Hematopoietic multipotent progenitor cell treated with erythropoietin and hydrocortisone succinate and interleukin-3 and kit ligand, for 8 days (in vitro differentiated cells): ENCODE results near the gene TSEN54.
"Not testable (repeated sequence)": the region's sequence is repeated elsewhere in the genome, so short reads cannot be mapped to it uniquely, and the experiment has no call there.

Experiments
- DNase-seq: peaks from one replicate; pipeline ENCODE4 v3.0.0-alpha.2; 2015

Gene TSEN54

DNA sequence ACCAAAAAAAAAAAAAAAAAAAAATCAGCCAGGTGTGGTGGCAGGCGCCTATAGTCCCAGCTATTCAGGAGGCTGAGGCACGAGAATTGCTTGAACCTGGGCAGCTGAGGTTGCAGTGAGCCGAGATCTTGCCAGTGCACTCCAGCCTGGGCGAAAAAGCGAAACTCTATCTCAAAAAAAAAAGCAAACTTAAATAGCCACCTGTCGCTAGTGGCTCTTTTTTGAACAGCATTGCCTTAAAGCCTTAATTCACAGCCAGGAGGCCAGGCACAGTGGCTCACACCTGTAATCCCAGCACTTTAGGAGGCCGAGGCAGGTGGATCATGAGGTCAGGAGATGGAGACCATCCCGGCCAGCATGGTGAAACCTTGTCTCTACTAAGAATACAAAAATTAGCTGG, 4.1 kb downstream of the TSEN54 start:
- not testable (repeated sequence) for DNase-seq

DNA sequence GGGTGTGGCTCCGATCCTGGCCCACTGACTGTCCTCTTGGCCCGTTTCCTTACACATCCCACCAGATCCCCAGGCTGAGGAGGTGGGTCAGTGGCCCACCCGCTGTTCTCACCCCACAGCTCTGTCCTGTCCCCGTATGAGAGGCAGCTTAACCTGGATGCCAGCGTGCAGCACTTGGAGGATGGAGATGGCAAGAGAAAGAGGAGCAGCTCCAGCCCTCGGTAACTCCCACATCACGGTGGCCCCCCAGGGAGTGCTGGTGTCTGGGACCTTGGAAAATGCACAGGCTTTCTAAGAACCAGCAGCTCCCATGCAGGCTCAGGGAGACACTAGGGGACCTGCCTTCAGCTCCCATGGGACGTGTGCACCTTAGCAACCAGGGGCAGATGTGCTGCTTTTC, 5.0 kb downstream of the TSEN54 start:
- no peak for DNase-seq

DNA sequence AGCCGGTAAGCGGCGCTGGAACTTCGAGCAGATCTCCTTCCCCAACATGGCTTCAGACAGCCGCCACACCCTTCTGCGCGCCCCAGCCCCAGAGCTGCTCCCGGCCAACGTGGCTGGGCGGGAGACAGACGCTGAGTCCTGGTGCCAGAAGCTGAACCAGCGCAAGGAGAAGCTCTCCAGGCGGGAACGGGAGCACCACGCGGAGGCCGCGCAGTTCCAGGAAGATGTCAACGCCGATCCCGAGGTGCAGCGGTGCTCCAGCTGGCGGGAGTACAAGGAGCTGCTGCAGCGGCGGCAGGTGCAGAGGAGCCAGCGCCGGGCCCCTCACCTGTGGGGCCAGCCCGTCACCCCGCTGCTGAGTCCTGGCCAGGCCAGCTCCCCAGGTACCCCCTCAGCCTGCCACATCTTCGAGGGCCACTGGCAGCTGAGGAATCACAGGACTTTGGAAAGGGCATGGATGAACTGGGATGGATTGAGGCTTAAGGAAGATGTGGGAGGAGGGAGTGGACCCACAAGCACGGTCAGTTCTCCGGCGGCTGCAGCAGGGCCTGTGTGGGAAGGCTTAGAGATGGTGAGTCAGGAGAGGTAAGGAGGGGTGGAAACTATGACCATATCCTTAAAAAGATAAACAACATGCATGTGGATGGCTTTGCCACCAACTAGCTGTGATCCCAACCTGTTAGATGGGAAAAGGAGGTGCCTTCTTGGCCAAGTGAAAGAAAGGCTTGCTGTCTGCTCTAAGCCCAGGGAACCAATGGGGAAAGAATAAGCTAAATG, 5.8 kb downstream of the TSEN54 start:
- DNase-seq: no peak

DNA sequence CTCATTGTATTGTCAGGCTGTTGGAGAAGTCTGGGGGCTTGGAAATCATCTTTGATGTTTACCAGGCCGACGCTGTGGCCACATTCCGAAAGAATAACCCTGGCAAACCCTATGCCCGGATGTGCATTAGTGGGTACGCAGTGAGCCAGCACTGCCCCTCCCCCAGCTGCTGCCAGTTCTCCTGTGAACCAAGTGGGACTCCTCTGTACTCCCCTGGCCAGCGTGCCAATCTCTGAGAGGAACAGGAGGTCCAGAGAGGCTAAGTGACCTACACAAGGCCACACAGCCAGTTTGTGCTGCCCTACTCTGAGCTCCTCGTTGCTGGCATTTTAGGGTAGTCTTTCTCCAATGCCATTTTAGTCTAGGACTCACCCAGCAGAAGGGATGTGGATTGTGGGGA, 7.3 kb downstream of the TSEN54 start:
- DNase-seq: no peak

DNA sequence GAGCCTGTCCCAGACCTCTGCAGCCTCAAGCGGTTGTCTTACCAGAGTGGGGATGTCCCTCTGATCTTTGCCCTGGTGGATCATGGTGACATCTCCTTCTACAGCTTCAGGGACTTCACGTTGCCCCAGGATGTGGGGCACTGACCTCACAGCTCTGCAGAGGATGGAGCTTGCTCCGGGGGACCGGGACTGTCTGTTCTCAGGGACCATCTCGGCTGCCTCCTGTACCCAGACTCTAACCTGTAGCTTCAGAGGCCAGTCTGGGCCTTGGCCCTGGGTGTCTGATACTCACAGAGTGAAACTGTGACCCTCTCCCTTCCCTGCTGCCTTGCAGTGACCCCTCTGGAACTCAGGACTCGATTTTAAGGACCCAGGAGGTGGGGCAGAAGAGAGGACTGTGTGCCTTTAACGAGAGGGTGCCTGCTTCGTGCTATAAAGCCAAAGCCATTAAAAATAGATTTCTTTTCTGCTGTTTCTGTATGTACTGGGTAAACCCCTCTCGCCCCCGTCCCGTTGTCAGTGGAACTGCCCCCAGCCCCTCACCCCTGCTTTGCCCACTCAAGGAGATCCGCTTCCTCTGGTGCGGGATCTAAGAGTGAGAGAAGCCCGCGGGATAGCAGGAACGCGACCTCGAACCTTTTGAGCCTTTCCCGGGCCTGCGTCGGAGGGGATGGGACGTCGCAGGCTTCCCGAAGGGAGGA, 8.1 kb downstream of the TSEN54 start:
- no peak for DNase-seq

DNA sequence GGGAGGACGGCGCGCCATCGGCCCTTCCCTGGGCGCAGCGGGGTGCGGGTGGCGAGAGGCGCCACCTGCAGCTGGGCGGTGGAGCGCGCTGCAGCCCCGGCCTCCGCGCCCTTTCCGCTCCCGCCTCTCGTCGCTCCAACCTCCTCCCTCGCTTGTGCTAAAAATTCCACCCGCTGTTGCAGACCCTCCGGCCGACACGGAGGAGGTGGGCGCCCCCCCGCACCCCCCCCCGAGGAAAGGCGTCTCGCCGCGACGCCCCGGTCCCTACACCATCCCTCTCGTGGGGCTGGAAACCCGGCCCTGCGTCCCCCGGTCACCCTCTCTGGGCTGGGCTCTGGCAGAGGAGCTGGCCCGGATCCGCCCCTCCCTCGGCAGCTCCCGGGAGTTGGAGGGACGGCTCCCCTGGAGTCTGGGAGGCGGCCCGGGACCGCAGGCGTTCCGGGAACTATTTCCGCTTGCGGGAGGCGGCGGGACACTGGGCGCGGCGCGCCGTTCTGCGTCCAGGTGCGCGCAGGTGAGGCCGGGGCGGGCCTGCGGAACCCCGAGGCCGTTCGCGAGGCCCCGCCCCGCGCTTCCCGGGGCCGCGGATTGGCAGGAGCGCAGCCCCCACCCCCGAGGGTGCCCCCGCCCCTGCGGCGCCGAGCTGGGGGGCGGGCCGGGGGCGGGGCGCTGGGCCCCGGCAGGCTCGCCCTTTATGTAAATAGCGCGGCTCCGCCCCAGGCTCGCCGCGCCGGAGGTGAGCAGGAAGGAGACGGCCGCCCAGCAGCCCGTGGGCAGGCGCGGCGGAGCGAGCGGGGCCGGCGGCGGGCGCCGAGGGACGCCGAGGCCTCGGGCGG, 8.9 kb downstream of the TSEN54 start, which contains the start of gene LLGL2:
TSS of gene LLGL2 (plus strand) at position 728 of the 836 bp plus-strand sequence. CDS start 17,730 bp downstream, outside the sequence.
- DNase-seq: peak; percentile 86

DNA sequence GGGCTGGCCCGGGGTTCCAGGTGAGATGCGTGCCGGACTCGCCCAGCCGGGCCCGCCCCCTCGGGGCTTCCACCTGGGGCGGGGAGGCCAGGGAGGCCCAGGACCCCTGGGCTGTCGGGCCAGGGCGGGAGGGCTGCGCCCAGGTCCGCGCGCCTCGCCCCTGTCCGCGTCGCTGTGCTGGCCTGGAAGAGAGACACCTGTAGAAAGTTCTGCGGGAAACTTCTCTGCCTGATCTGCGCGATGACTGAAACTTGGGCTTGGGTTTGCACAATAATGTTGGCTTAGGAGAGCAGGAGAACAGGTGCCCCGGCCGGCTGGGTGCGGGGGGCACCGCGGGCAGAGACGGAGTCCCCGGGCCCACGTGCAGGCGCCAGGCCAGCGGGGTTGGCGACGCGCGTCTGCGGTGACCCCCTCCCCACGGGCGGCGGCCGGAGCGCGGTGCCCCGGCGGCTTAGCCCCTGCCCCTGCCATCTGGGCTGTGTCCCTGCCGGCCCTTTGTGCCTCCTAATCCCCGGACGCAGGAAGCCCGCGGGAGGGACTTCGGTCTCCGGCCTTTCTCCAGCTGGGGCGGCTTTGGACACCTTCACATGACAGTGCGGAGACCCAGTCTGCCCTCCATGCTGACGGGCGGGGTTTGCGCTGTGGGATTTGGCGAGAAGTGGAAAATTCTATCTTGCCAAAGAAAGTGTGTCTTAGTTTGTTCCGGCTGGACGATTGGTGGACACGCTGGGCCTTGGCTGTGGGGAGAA, 9.7 kb downstream of the TSEN54 start:
- no peak for DNase-seq

DNA sequence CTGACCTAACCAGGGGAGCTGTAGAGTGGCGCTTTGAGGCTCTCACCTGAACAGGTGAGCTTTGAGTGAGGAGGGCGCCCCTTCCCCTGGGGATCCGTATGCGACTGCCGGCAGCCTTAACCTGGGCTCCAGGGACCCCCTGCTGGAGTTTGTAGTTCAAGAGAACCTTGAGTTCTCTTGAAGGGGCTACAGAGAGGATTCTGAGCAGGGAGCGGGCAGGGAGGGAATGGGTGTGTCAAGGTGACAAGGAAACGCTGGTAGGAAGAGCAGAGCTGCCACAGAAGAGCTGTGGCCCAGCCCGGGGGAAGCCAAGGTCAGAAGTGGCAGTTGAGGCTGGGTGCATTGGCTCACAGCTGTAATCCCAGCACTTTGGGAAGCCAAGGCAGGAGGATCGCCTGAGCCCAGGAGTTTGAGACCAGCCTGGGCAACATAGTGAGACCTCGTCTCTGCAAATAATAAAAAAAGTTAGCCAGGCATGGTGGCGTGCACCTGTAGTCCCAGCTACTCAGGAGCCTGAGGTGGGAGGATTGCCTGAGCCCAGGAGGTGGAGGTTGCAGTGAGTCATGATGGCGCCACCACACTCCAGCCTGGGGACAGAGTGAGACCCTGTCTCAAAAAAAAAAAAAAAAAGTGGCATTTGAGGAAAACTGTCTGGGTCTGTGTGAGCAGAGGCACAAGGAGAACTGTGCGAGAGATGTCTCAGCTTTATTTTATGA, 10.4 kb downstream of the TSEN54 start:
- DNase-seq: no peak

DNA sequence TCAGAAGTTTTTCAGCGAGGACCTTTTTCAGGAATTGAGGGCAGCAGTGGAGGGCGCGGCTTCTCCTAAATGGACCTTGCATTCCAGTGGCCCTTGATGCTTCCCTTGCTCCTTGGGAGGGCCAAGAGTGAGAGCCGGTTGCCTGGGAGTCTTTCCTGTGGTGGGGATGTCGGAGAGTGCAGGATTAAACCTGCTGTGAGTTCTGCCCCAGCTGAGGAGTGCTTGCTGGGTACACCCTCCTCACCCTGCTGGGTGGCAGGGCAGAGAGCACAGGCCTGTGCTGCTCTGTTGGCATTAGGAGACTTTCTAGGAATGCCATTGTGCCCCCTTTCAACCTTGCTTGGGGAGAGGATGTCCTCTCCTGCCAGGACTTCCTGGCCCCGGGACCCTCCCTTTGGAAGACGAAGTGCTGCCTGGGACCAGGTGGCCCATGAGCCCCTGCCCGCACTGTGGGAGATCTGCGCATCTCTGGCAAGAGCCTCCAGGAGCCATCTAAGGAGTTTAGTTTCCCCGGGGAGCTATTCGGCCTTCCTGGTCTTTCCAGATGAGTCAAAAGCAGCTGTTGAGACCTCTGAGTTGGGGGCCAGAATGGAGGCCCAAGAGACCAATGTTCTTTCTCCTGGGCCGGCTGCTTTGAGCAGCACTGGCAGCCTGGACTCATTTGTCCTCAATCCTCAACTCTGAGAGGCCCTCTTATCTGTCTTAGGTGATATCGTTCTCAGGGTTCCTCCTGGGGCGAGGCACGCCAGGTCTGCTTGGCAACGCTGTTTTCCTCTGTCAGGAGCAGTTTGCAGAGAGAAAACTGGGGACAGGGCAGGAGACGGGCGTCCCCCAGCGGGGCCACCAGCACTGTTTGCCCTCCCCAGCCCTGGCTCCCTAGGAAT, 14.8 kb downstream of the TSEN54 start:
- no peak for DNase-seq

DNA sequence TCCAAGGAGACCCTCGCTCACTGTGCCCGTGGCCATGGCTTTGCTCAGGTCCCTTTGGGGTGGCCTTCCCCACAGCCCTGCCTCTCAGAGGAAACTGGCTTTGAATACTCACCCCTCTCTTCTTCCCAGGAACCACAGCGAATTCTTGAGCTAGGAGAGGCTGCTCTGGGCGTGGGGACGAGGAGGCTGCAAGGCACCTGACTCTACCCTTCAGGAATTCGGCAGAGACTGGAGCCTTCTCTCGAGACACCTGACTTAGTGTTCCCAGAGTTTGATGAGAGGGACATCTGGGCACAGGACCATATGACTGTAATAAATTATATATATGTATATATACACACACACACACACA, 15.4 kb downstream of the TSEN54 start:
- DNase-seq: no peak

DNA sequence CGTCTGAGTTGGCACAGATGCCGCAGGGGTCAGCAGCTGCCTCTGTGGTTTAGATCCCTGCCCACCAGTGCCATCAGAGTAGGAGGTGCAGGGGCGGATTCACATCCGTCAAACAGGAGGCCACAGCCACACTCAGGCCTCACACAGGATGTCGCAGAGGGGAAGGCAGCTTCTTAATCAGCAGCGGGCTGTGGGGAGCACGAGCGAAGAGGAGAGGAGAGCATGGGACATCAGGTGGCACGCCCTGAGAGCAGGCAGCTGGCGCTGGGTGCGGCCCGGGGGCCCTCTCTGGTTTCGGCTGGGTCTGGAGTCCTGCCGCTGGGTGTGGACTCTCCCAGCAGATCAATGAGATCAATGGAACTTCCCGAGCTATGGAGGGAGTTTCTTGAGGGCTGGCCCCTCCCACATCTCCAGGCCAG, 18.8 kb downstream of the TSEN54 start:
- peak; percentile 87 for DNase-seq

DNA sequence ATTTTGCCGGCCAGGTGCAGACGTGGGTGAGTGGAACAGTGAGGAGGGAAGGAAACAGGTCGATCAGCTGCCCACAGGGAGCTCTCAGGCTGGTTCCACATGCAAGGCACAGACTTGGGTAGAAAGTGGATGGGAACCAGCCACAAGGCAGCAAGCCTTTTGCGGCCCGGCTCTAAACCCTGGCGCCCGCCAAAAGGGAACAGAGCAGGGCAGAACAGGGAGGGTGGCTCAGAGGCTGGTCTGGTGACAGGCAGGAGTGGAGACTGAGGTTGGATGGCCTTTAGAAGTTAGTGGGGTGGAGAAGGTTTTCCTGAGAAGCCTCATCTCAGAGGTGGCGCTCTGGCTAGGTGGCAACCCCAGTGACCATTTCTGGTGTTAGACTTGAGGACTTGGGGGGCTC, 19.5 kb downstream of the TSEN54 start:
- DNase-seq: no peak

DNA sequence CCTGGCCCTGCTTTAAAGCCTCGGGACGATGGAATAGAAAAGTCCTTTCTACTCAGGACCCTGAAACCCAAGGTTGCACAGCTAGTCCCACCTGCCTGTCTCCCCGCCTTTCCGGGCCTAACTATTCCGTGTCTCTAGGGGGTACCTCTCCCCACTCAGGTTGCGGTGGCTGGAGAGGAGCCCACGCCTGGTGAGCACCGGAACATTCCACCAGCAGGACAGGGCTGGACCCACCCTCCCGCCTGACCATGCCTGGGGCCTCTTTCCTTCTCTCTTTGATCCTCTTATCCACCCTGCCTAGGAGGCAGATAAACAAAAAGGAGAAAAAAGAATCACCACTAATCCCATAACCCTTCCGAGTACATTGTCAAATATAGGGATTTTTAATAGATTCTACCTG, 20.0 kb downstream of the TSEN54 start:
- DNase-seq: no peak

DNA sequence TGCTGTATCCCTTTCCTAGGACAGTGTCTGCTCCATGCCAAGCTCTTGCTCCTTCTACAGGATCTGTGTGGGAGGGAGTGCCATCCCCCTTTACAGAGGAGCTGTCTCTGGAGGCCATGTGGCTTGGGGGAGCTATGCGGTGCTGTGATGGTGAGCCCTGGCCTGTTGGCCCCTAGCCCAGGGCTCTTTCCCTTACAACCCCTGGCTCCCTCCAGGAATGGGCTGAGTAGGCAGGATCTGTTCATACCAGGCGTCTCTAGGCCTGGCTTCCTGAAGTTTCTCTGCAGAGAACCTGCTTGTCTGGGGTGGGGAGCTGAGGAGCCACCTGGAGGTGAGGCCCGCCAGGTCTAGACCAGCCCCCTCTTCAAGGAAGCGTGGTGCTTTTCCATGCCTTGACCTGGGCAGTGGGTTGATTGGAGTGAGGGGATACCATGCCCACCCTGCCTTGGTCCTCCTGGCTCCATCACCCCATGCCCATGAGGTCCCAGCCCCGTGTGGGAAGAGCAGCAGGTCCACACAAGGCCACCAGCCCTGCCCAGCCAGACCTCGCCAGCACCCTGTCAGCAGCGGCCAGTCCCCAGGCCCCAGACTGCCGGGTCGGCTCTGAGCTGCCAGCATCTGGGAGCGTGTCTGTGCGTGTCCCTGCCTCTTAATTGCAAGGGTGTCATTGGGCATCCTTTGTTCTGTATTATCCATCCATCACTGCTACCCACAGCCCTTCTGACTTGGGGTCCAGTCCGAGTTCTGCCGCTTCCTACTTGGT, 23.8 kb downstream of the TSEN54 start:
- DNase-seq: no peak

DNA sequence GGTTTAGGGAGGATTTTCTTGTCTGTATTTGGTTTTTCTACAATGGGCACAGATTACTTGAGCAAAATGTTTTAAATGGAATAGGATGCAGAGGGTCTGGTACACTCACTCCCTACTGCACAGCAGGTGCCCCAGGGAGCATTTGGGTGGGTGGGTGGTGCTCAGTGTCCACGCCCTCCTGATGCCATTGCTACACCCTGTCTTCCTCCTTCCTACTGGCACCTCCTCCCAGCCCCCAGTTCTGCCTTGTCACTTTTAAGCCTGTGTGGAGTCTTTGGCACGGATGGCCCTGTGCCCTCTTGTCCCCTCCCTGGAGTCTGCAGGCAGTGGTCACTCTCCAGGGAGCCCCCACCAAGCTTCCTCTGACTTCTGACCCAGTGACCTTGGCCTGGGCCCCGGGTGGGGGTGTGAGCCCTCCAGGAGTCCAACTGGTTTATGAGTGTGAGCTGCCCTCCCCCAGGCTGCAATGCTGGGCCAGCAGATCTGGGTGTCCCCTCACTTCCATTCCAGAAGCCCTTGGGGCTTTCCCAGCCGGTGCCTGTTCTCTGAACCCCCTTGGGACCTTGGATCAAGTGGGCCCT, 24.7 kb downstream of the TSEN54 start:
- DNase-seq: no peak

DNA sequence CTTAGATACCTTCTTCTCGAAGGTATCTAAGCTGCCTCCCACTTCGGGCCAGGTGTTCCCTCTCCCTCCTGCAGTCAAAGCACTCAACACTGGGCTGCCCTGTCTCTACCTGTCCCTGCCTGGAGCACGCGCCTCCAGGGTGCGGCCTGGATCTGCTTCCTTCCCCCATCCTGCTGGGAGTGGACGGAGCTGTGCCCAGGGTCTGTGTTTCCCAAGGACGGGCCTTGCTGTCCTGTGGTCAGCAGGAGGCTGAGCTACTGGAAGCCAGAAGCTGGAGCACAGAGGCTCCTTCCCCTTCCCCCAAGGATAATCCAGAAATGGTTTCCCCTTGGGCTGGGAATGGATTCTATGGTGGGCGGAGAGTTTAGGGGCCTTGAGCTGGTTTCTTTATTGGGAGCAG, 25.9 kb downstream of the TSEN54 start:
- no peak for DNase-seq

DNA sequence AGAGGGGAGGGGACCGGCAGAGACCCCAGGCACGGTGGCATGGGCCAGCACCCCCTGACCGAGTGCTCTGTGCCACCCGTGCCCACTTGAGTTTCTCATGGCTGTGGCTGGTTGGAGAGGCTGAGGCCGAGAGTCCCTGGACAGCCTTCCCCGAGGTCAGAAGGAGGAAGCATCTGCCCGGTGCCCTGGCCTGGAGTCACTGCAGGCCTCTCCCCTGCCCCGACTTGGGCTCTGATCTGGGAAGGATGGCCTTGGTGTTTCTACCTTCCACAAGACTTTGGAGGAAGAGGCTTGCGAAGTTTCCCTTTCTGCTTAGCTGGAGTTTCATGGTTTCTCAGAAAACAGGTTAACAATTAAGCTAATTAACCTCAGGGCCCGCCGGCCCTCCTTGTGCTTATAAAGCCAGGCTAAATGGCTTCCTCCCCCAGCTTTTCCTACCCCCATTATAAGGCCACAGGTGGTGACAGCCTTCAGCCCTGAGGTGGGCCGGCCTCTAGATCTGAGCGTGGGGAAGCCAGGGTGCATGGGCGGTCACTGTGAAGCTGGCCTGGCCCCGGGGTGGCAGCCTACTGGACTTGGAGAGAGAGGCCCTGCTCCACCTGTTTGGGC, 26.5 kb downstream of the TSEN54 start:
- no peak for DNase-seq

DNA sequence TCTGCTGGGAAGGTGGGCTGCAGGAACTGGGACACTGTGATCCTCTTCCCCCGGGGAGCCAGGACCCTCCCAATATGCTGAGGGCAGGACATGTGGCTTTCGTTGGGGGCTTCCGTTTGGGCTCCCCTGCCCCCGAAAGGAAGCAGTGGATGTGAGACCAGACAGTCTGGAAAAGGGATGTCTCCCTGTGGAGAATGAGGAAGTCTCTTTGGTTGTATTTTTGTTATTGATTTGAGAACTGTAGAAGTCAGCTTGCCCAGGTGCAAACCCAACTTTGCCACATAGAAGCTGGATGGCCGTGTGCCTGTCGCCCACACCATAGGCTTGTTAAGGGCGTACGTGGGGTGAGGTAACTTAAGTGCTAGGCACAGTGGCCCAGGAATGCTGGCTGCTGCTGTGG, 27.9 kb downstream of the TSEN54 start:
- DNase-seq: no peak

DNA sequence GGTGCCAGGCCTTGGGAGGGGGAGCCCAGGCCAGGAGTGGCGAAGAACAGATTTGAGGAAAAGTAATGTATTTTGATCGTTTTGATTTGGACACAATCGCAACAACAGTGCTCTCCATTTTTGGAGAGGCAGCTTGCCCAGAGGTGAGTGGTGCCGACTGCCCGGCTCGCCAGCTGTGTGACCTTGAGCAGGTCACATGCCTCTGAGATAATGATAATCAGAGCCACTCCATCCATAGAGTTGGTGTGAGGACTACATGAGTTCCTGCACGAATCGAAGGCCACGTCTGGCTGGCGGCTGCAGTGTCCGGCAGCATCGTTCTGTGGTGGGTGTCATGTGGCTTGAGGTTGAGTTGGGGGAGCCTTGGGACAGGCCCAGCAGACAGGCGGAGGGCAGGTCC, 29.9 kb downstream of the TSEN54 start:
- DNase-seq: no peak

DNA sequence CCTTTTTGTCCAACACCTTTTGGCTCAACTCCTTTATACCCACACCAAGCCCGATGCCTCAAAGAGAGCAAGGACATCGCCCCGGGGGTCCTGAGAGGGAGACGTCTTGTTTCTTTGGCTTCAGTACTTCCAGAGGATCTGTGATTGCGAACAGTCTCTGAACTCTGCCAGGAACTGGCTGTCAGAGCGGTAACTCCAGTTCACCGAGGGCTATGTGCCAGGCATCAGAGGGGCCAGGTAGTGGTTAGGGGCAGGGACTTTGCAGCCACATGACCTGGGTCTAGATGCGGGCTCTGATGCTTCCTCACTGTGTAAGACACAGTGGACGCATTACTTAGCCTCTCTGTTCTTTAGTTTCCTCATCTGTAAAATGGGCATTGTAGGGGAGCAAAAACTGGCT, 30.8 kb downstream of the TSEN54 start:
- DNase-seq: no peak
